GM10248 (cell line): ENCODE measurements around the gene DEPP1.

Experiments used
- CTCF ChIA-PET: fragments of 300-600 bp; sonication (Branson Sonifier 250); formaldehyde crosslinking; extraction: SDS; loops from one replicate; lab custom pipeline; 2021; ENCODE audit warnings: antibody characterized with exemption; lab: Yijun Ruan, JAX
- POLR2A ChIA-PET: fragments of 350-650 bp; sonication (Branson Sonifier 250); formaldehyde crosslinking; extraction: SDS; loops from one replicate; lab custom pipeline; 2020; ENCODE audit warnings: antibody characterized with exemption; lab: Yijun Ruan, JAX
- DNase-seq: peaks from one replicate; pipeline ENCODE4 v3.0.0; 2012; ENCODE audit errors: extremely low spot score
- CTCF ChIP-seq: IDR thresholded peaks from 2 replicates; pipeline ENCODE4 v1.5.1; 2012; ENCODE audit warnings: mild to moderate bottlenecking, low read depth; ENCODE audit errors: extremely low read depth, missing control alignments, control extremely low read depth

Gene DEPP1

GRCh38 chr10:44981172-44982113 is 2.8 kb upstream of the DEPP1 start:
- ChIA-PET CTCF (interaction anchor here (1.0 to 8.6 kb wide), 8 partner anchors 11 to 48 kb away, joined by 3 to 114 read pairs (median 6); partner anchors contain the start of genes RASSF4 and ZNF22), POLR2A (interaction anchor here (1.3 to 1.6 kb wide), 2 partner anchors 14 to 49 kb away, joined by 3 read pairs; no protein-coding TSS in a partner anchor)
- peak; percentile 53 for DNase-seq
- TF ChIP-seq CTCF, result no peak

- no peak for DNase-seq
- POLR2A ChIA-PET, result interaction anchor here (1.3 to 1.6 kb wide), 2 partner anchors 13 to 48 kb away, joined by 3 read pairs; no protein-coding TSS in a partner anchor
- CTCF ChIA-PET, result interaction anchor here (1.0 to 8.6 kb wide), 9 partner anchors 11 to 47 kb away, joined by 3 to 114 read pairs (median 6); partner anchors contain the start of genes RASSF4 and ZNF22
- no peak for TF ChIP-seq CTCF
Measured at GRCh38 chr10:44980309-44981171, 1.9 kb upstream of the DEPP1 start.

- TF ChIP-seq CTCF, result no peak
- DNase-seq, result no peak
- POLR2A ChIA-PET, result interaction anchor here (0.5 to 1.6 kb wide), 19 partner anchors 10 to 681 kb away, joined by 3 to 13 read pairs (median 4); partner anchors contain the start of gene RASSF4
- CTCF ChIA-PET, result interaction anchor here (1.0 to 8.6 kb wide), 10 partner anchors 9 to 51 kb away, joined by 3 to 114 read pairs (median 6); partner anchors contain the start of genes RASSF4 and ZNF22
Measured at GRCh38 chr10:44979281-44980191, 927 bp upstream of the DEPP1 start.

GRCh38 chr10:44978213-44978569 is 418 bp downstream of the DEPP1 start:
- no peak for TF ChIP-seq CTCF
- CTCF ChIA-PET, result interaction anchor here (1.0 to 8.6 kb wide), 8 partner anchors 10 to 50 kb away, joined by 3 to 114 read pairs (median 6); partner anchors contain the start of gene RASSF4
- POLR2A ChIA-PET, result interaction anchor here (0.6 to 1.3 kb wide), 9 partner anchors 11 to 64 kb away, joined by 3 to 13 read pairs (median 6); no protein-coding TSS in a partner anchor
- no peak for DNase-seq

GRCh38 chr10:44977287-44978212 is 1.1 kb downstream of the DEPP1 start:
- no peak for DNase-seq
- POLR2A ChIA-PET, result interaction anchor here (0.6 to 1.3 kb wide), 7 partner anchors 10 to 64 kb away, joined by 3 to 13 read pairs (median 4); partner anchors contain the start of gene RASSF4

More at GRCh38 chr10:44977287-44978212, 1.1 kb downstream of the DEPP1 start:
- CTCF ChIA-PET, result interaction anchor here (1.7 to 8.6 kb wide), 6 partner anchors 11 to 49 kb away, joined by 6 to 114 read pairs (median 8); partner anchors contain the start of gene RASSF4
- no peak for TF ChIP-seq CTCF
